DMS 273 (cell line): Measurements from ENCODE around the gene ALPK3.
A peak's percentile ranks its signal among the peaks of the same experiment; 100 is the strongest.

ENCODE experiments used
- DNase-seq: peaks from one replicate; lab custom pipeline; 2025; ENCODE audit not compliant: unreplicated experiment; lab: John Stamatoyannopoulos, UW

ALPK3 gene

GRCh38 chr15:84821501-84822021, 4.4 kb downstream of the ALPK3 start:
- DNase-seq, result no peak

- peak; percentile 77 for DNase-seq
Observed at GRCh38 chr15:84822653-84823281, 5.6 kb downstream of the ALPK3 start.

- no peak for DNase-seq
Observed at GRCh38 chr15:84823282-84823878, 6.2 kb downstream of the ALPK3 start.

GRCh38 chr15:84824260-84825007, 7.3 kb downstream of the ALPK3 start:
- DNase-seq, result no peak

GRCh38 chr15:84826369-84826823, 9.2 kb downstream of the ALPK3 start:
- peak; percentile 70 for DNase-seq

- DNase-seq, result no peak
Observed at GRCh38 chr15:84827246-84827645, 10.1 kb downstream of the ALPK3 start.

GRCh38 chr15:84828086-84828908, 11.1 kb downstream of the ALPK3 start:
- no peak for DNase-seq

GRCh38 chr15:84829428-84829827, 12.3 kb downstream of the ALPK3 start:
- DNase-seq, result no peak

- DNase-seq, result no peak
Observed at GRCh38 chr15:84830036-84830435, 12.9 kb downstream of the ALPK3 start.

- DNase-seq, result no peak
Observed at GRCh38 chr15:84831028-84831427, 13.9 kb downstream of the ALPK3 start.

GRCh38 chr15:84831613-84832012, 14.5 kb downstream of the ALPK3 start:
- DNase-seq, result no peak

GRCh38 chr15:84832448-84833040, 15.4 kb downstream of the ALPK3 start:
- no peak for DNase-seq

GRCh38 chr15:84833447-84834228, 16.5 kb downstream of the ALPK3 start:
- DNase-seq, result peak; percentile 10

GRCh38 chr15:84834229-84834955, 17.2 kb downstream of the ALPK3 start:
- no peak for DNase-seq

- no peak for DNase-seq
Observed at GRCh38 chr15:84834969-84835368, 17.8 kb downstream of the ALPK3 start.

GRCh38 chr15:84835661-84836337, 18.6 kb downstream of the ALPK3 start:
- DNase-seq, result no peak

- no peak for DNase-seq
Observed at GRCh38 chr15:84836844-84837243, 19.7 kb downstream of the ALPK3 start.

GRCh38 chr15:84839714-84840113, 22.6 kb downstream of the ALPK3 start:
- no peak for DNase-seq

GRCh38 chr15:84840255-84840654, 23.1 kb downstream of the ALPK3 start:
- DNase-seq, result no peak
